ENCODE results near the gene DPF1.

Gene DPF1

GRCh38 chr19:38163419-38164290 is 60.4 kb downstream of the DPF1 start:
- DNase-seq (ENCODE audit: low read depth in 2 of 2), result no peak

GRCh38 chr19:38162632-38163031 is 61.4 kb downstream of the DPF1 start:
- no peak for DNase-seq (ENCODE audit: low read depth in 2 of 2)

GRCh38 chr19:38162094-38162493 is 61.9 kb downstream of the DPF1 start:
- no peak for DNase-seq (ENCODE audit: low read depth in 2 of 2)

Measured in stimulated activated CD8-positive, alpha-beta memory T cell treated with anti-CD3 and anti-CD28 coated beads, Interleukin-7, amount 100 ng/mL, for 1 hour (primary cell).